BLaER1 (cell line): ENCODE measurements around the gene RRP15.
A peak's percentile ranks its signal among the peaks of the same experiment; 100 is the strongest.

Experiments
- H3K27ac ChIP-seq: shearing (Covaris generic); formaldehyde crosslinking; 2 replicates; pipeline ENCODE4 v1.8.1; 2022
- H3K27me3 ChIP-seq: shearing (Covaris generic); formaldehyde crosslinking; 2 replicates; pipeline ENCODE4 v1.8.1; 2022
- H3K36me3 ChIP-seq: shearing (Covaris generic); formaldehyde crosslinking; 2 replicates; pipeline ENCODE4 v1.8.1; 2022
- H3K4me1 ChIP-seq: shearing (Covaris generic); formaldehyde crosslinking; 2 replicates; pipeline ENCODE4 v1.8.1; 2022
- H3K4me2 ChIP-seq: shearing (Covaris generic); formaldehyde crosslinking; 2 replicates; pipeline ENCODE4 v1.8.1; 2022
- H3K4me3 ChIP-seq: shearing (Covaris generic); formaldehyde crosslinking; 2 replicates; pipeline ENCODE4 v1.8.1; 2022
- H3K9ac ChIP-seq: shearing (Covaris generic); formaldehyde crosslinking; 2 replicates; pipeline ENCODE4 v1.8.1; 2022
- H3K9me3 ChIP-seq: shearing (Covaris generic); formaldehyde crosslinking; 2 replicates; pipeline ENCODE4 v1.8.1; 2022
- H4K20me1 ChIP-seq: shearing (Covaris generic); formaldehyde crosslinking; 2 replicates; pipeline ENCODE4 v1.8.1; 2022
- Cebpa-rat ChIP-seq: shearing (Covaris generic); IDR thresholded peaks from 2 replicates; pipeline ENCODE4 v1.8.1; 2022

Gene RRP15

GRCh38 chr1:218366322-218367052 is 81.4 kb downstream of the RRP15 start:
- Histone ChIP-seq H3K4me3 (no peak overlapping the region), H3K27ac (no peak overlapping the region), H4K20me1 (no peaks in the 10 kb centered on the region), H3K4me2 (peak overlapping the region; percentile 29), H3K36me3 (no peaks in the 10 kb centered on the region), H3K4me1 (peaks cover 17% of the 10 kb centered on the region), H3K9ac (no peak overlapping the region), H3K27me3 (no peaks in the 10 kb centered on the region), H3K9me3 (no peaks in the 10 kb centered on the region)
- TF ChIP-seq Cebpa-rat: no peak

GRCh38 chr1:218367118-218367517 is 82.0 kb downstream of the RRP15 start:
- Histone ChIP-seq H3K36me3 (no peaks in the 10 kb centered on the region), H3K9ac (no peak overlapping the region), H3K4me2 (peak overlapping the region; percentile 29; the same call in 1 of the 2 replicates), H4K20me1 (no peaks in the 10 kb centered on the region), H3K9me3 (no peaks in the 10 kb centered on the region), H3K27ac (no peak overlapping the region), H3K4me1 (peaks cover 13% of the 10 kb centered on the region), H3K27me3 (no peaks in the 10 kb centered on the region), H3K4me3 (no peak overlapping the region)
- TF ChIP-seq Cebpa-rat: no peak

GRCh38 chr1:218368686-218369085 is 83.6 kb downstream of the RRP15 start:
- TF ChIP-seq Cebpa-rat: no peak
- Histone ChIP-seq H3K27ac (no peak overlapping the region), H3K4me3 (no peak overlapping the region), H3K9me3 (no peaks in the 10 kb centered on the region), H3K4me2 (no peak overlapping the region), H3K27me3 (no peaks in the 10 kb centered on the region), H3K4me1 (peaks cover 13% of the 10 kb centered on the region), H3K36me3 (no peaks in the 10 kb centered on the region), H3K9ac (no peak overlapping the region), H4K20me1 (no peaks in the 10 kb centered on the region)

- Histone ChIP-seq H3K27me3 (no peaks in the 10 kb centered on the region), H4K20me1 (no peaks in the 10 kb centered on the region), H3K9ac (no peak overlapping the region), H3K9me3 (no peaks in the 10 kb centered on the region), H3K27ac (no peak overlapping the region), H3K36me3 (no peaks in the 10 kb centered on the region), H3K4me3 (no peak overlapping the region), H3K4me2 (no peak overlapping the region), H3K4me1 (peaks cover 13% of the 10 kb centered on the region)
- no peak for TF ChIP-seq Cebpa-rat
Observed at GRCh38 chr1:218369688-218370511, 84.8 kb downstream of the RRP15 start.

GRCh38 chr1:218371927-218372672 is 87.0 kb downstream of the RRP15 start:
- TF ChIP-seq Cebpa-rat: no peak
- no peaks in the 10 kb centered on the region for H4K20me1 ChIP-seq
- H3K9me3 ChIP-seq: no peaks in the 10 kb centered on the region
- H3K4me3 ChIP-seq: no peak overlapping the region
- H3K27ac ChIP-seq: no peak overlapping the region
- H3K27me3 ChIP-seq: no peaks in the 10 kb centered on the region
- H3K4me1 ChIP-seq: peaks cover 9% of the 10 kb centered on the region
- H3K4me2 ChIP-seq: no peak overlapping the region
- H3K36me3 ChIP-seq: no peaks in the 10 kb centered on the region
- no peak overlapping the region for H3K9ac ChIP-seq

GRCh38 chr1:218374401-218375353 is 89.6 kb downstream of the RRP15 start:
- Histone ChIP-seq H3K4me2 (no peak overlapping the region), H3K9ac (no peak overlapping the region), H3K9me3 (no peaks in the 10 kb centered on the region), H4K20me1 (no peaks in the 10 kb centered on the region), H3K27me3 (no peaks in the 10 kb centered on the region), H3K4me3 (no peak overlapping the region), H3K4me1 (peaks cover 17% of the 10 kb centered on the region), H3K36me3 (no peaks in the 10 kb centered on the region), H3K27ac (no peak overlapping the region)
- no peak for TF ChIP-seq Cebpa-rat

- Histone ChIP-seq H4K20me1 (no peaks in the 10 kb centered on the region), H3K4me3 (no peak overlapping the region), H3K27me3 (no peaks in the 10 kb centered on the region), H3K9me3 (no peaks in the 10 kb centered on the region), H3K4me1 (peaks cover 17% of the 10 kb centered on the region), H3K4me2 (peak overlapping the region; percentile 55), H3K36me3 (no peaks in the 10 kb centered on the region), H3K27ac (no peak overlapping the region), H3K9ac (no peak overlapping the region)
- no peak for TF ChIP-seq Cebpa-rat
Observed at GRCh38 chr1:218376722-218377121, 91.6 kb downstream of the RRP15 start.

GRCh38 chr1:218377143-218377660 is 92.1 kb downstream of the RRP15 start:
- peak overlapping the region; percentile 55 for H3K4me2 ChIP-seq
- H3K27me3 ChIP-seq: no peaks in the 10 kb centered on the region
- peaks cover 17% of the 10 kb centered on the region for H3K4me1 ChIP-seq
- H3K36me3 ChIP-seq: no peaks in the 10 kb centered on the region
- TF ChIP-seq Cebpa-rat: no peak
- H3K9ac ChIP-seq: no peak overlapping the region
- H3K4me3 ChIP-seq: no peak overlapping the region
- H4K20me1 ChIP-seq: no peaks in the 10 kb centered on the region
- H3K27ac ChIP-seq: no peak overlapping the region
- no peaks in the 10 kb centered on the region for H3K9me3 ChIP-seq
